Sciatic nerve (tissue), 2 donors: ENCODE results near the gene FARP1. TPM values are rescaled to one million over a fixed set of nuclear protein-coding genes. Genes with fewer than 3 reads are reported as not detected.

Source experiments
- ATAC-seq: fragments of 200-7000 bp; cut with Tn5 transposase; one replicate; pipeline ENCODE4 v1.9.1; 2020; ENCODE audit warnings: mild to moderate bottlenecking, moderate library complexity
- DNase-seq: peaks from one replicate; pipeline ENCODE4 v3.0.0-alpha.2; 2020; ENCODE audit warnings: low spot score
- intact Hi-C: fragments of 100-400 bp; cut with DNase I; formaldehyde crosslinking; loops from one replicate; pipeline ENCODE4 v1.14.2; 2022
- total RNA-seq: library from RNA; stranded (reverse); fragmentation: NEBNext Ultra II Directional; extraction: Animal tissue kit (Norgen Biotek cat#: 25700); gene quantifications from one replicate; pipeline ENCODE4 v1.2.1, GENCODE V29; 2021
- donor health status: DM: no; HTN: no; CAD: no.
- donor health status: DM: no; HTN: no; CAD: no.

Gene FARP1
- total RNA-seq, 1 donor from 2014 or later: 35.4 TPM

DNA sequence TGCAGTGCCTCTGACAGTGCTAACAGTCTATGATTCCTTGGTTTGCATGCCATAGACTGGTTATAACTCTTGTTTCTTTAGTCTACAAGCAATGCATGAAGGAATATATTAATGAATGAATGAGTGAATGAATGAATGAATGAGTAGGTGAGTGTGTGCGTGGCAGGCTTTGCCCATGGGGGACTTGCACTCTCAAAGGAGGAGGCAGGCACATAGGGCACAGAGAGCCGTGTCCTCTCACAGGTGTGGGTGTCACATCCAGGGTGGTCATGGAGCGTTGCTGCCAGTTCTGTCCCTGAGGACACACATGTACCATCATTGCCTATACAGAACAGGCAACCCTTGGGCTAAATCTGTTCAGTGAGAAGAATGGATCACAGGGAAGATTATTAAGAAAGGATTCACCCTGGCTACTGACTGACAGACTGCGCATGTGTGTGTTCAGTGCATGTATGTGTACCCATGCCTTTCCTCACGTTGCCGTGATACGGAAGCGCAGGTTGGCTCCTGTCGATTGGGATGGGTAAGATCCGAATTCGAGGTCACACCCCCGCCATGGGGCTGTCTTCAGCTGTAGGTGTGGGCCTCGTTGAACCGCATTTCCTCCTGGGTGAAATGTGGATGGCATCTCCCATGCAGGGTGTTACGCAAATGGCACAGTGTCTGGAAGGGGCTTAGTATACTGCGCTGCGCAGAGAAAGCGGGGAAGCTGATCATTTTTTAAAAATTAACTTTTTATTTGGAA lies 272.6 kb downstream of the FARP1 start:
- DNase-seq (peak; percentile 39), ATAC-seq (no peak)
- intact Hi-C loops: no loop called here

GRCh38 chr13:98416408-98416807 lies 273.5 kb downstream of the FARP1 start:
- no peak for ATAC-seq
- peak; percentile 32 for DNase-seq
- intact Hi-C loops: no loop called here

DNA sequence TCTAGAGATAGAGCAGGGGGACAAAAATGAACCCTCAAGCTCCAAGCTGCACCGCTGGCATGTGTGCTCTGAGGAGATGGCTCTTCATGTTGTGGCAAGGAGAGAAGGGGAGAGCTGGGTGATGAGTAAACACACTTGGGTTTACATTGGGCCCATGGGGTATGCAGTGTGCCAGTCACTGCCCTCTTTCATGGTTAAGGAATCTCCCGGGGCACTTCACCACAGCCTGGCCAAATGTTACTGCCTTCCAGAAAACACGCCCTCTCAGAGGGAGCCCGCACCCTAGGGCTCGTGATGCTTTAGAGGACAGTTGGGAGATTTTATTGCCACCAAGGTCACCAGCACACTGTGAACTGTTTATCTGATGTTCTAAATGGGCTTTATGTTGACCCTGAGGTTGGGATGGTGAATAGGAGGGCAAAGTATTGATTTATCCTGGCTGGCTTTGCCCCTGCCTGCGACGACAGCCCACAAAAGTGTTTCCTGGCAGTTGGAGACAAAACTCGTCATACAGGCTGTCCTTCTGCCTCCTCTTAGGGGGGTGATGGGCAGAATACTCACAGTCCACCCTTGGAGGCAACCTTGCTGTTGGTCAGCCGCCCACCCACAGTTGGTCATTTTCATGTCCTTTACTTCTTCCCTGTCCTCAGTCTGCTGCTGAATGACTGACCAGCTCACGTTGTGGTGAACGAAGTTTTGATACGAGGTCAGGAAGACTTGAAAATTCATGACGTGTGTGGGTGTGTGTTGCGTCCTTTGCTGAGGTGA lies 277.1 kb downstream of the FARP1 start:
- DNase-seq (peak; percentile 13), ATAC-seq (no peak)
- intact Hi-C loops: no loop called here

GRCh38 chr13:98420554-98421175 lies 277.8 kb downstream of the FARP1 start:
- intact Hi-C loops: no loop called here
- ATAC-seq (no peak), DNase-seq (peak; percentile 10)

DNA sequence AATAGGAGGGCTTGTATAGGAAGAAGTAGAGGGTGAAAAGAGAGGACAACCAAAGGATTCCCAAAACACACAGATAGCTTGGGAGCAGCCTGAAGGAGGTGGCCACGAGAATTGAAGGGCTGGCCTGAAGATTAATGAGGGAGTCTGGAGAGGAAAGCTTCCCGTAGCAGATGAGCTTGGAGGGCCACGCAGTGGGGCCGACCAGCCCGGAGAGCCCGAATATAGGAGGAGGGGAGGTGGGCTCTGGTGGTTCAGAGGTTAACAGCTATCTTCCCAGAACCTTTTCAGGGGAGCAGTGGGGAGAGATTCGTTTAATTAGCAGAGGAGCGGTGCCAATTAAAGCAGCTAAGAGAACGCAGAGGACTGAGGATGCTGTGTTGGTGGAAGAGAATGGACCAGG lies 279.2 kb downstream of the FARP1 start:
- intact Hi-C loops: no loop called here
- DNase-seq: peak; percentile 13

DNA sequence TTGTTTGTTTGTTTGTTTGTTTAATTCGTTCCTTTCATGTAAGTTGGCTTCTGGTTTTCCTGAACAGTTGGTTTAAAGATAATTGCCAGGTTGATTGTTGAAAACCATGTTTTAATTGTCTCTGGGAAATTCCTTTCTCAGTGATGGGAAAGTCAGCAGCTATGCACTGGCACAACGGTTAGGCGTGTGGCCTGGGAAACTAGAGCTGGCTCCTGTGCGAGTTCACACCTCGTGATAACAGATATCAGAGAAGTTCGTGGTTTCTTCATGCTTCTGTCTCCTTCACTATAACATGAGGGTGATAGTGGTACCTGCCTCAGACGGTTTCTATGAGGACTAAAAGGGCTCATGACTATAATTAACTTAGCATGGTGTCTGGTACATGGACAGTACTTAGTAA lies 280.5 kb downstream of the FARP1 start:
- intact Hi-C loops: no loop called here
- DNase-seq (peak; percentile 12), ATAC-seq (no peak)

More for the DNA sequence above, 279.2 kb downstream of the FARP1 start:
- no peak for ATAC-seq

- no peak for ATAC-seq
- intact Hi-C loops: no loop called here
- DNase-seq: peak; percentile 28
These were observed 284.6 kb downstream of the FARP1 start for GRCh38 chr13:98427331-98427995.

DNA sequence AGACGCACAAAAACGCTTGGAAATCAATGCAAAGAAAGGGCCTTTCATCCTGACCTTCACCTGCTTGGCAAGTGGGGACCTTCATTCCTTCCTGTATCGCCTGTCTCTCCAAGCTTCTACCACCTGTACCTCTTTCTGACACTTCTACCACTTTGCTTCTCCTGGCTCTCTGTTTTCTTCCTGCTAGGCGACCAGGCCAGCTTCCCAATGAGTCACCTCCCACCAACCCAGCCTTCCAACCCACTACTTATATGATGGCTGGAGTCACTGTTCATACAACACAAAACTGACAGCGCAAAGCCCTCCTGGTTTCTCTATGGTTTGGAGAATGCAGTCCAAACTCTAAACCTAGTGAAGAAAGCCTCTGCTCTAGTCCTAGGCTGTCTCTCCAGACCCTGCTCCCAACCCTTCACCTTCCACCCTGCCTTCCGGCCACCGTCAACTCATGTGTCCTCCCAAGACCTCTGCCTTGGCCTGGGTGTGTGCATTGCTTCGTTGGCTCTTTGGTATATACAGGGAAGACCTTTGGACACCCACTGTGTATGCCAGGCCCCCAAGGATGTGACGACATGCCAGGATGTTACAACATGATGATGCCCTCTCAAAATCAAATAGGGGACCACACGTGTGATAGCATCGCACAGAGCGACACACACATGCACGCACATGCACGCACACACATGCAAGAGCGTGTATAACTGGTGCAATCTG lies 285.5 kb downstream of the FARP1 start:
- DNase-seq (no peak), ATAC-seq (no peak)
- intact Hi-C loops: no loop called here

DNA sequence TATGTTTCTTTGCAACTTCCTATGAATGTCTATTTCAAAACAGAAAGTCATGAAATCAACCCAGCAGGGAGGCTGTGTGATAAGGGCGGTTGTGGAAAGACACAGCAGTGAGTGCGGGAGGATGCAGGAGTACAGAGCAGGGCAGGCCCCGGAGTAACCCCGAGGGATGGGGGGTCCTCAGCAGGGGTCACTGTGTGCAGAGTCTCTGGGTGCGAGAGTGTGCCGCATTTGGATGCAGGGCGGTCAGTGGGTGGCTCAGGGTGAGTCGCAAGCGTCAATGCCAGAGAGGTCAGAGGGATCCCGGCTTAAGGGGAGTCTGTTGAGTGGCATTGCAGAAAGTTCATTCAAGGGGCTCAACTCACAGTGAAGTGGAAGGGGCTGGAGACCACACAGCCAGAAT lies 286.2 kb downstream of the FARP1 start:
- DNase-seq (no peak), ATAC-seq (no peak)
- intact Hi-C loops: no loop called here

DNA sequence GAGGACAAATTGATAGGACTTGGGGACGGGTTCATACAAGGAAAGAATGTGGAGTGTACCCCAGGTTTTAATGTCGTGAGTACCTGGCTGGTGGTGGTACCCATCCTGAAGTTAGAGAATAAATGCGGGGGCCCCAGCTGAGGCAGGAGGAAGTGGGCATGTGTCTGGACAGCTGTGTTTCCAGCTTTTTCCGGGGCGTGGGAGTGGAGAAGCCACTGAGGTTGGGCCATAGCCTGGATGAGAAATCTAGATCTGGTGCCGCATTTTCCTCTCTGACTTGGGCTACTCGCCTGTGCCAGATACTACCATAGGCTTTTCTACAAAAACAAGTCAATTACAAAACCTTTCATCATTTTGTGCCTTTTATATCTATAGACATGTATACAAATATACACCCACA lies 286.6 kb downstream of the FARP1 start:
- intact Hi-C loops: no loop called here
- ATAC-seq (no peak), DNase-seq (no peak)

GRCh38 chr13:98429977-98430736 lies 287.3 kb downstream of the FARP1 start:
- ATAC-seq: no peak

DNA sequence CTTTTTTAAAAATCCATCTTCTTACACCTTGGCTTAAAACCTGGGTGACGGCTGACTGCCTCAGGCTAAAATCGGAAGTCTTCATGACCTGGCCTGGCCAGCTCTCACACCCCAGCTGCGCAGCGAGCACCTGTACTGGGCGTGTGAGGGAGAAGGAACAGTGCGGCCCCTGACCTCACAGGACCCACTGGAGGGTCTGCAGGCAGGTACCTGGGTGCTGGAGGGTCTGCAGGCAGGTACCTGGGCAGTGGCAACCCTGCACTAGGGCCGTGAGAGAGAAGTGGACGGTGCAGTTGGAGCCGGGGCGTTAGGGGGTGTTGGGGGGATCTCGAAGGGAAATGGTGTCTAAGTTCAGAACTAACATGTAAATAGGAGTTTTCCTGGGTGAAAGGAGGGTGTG lies 289.7 kb downstream of the FARP1 start:
- ATAC-seq (no peak), DNase-seq (no peak)
- intact Hi-C loops: no loop called here

More at GRCh38 chr13:98429977-98430736, 287.3 kb downstream of the FARP1 start:
- intact Hi-C loops: no loop called here
- DNase-seq: no peak

DNA sequence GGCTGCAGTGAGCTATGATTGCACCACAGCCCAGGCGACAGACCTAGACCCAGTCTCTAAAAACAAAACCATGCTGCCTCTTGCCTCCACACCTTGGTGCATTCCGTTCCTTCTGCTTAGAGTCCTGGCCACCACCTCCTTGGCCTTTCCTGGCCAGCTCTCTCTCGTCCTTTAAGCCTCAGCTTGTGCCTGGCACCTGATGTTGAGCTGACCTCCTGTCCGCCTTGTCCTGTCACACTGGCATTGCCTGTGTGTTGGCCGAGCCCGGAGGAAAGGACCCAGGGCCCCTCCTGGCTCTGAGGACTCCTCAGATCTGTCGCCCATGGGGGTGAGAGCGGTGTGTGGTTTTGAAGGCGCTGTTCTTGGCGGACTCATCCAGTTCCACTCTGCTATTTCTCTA lies 290.8 kb downstream of the FARP1 start:
- ATAC-seq: no peak
- no peak for DNase-seq
- intact Hi-C loops: no loop called here

- intact Hi-C loops: no loop called here
- ATAC-seq (no peak), DNase-seq (no peak)
These were observed 291.2 kb downstream of the FARP1 start for GRCh38 chr13:98434060-98434459.

- intact Hi-C loops: no loop called here
- ATAC-seq: no peak
- DNase-seq: no peak
These were observed 292.5 kb downstream of the FARP1 start for GRCh38 chr13:98435376-98435775.

GRCh38 chr13:98436233-98436910 lies 293.5 kb downstream of the FARP1 start:
- DNase-seq (no peak), ATAC-seq (no peak)
- intact Hi-C loops: no loop called here

DNA sequence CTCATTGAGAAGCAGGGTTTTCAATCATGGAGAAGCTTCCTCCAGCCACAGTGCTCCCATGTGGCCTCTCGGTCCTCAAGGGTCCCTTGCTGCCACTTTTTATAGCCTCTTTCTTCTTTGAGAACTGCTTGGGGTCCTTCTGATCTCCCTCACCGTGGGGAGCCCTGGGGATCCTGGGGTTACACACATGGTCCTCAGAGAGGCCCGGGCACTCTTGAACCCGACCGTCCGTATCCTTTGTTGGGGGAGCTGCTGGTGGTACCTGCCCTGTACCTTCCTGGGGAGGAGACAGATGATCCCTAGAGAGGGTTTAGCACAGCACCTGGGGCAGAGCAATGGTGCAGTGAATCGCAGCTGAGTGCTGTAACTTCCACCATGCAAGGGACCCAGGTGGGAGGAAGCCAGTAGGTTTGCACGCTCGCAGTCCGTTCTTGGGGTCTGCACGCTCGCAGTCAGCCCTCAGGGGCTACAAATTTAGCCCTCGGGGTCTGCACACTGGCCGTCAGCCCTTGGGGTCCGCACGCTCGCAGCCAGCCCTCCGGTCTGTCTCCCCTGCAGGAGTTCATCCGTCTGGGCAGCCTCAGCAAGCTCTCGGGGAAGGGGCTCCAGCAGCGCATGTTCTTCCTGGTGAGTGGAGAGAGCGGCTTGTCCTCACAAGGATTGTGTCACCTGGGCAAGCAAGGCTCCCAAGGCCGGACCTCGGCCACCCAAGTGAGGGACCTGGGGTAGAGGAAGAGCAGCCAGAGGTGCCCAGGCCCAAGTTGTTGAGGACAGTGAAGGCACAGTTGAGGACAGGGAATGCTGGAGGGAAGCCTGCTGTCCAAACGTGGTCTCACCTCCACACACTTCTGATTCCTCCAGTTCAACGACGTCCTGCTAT lies 295.6 kb downstream of the FARP1 start:
- intact Hi-C loops: no loop called here
- DNase-seq (no peak), ATAC-seq (no peak)
